GM10847 (cell line): ENCODE results near the gene DTD1.

Source experiments
- POLR2A ChIP-seq: IDR thresholded peaks from 2 replicates; pipeline ENCODE4 v1.6.1; 2011; ENCODE audit not compliant: insufficient read length; ENCODE audit errors: extremely low read depth

The DTD1 gene

GRCh38 chr20:18701969-18702368, 114.1 kb downstream of the DTD1 start:
- no peak for TF ChIP-seq POLR2A

GRCh38 chr20:18702736-18703135, 114.9 kb downstream of the DTD1 start:
- no peak for TF ChIP-seq POLR2A

GRCh38 chr20:18705490-18705889, 117.6 kb downstream of the DTD1 start:
- TF ChIP-seq POLR2A, result no peak

GRCh38 chr20:18705910-18706309, 118.1 kb downstream of the DTD1 start:
- TF ChIP-seq POLR2A, result no peak

GRCh38 chr20:18712131-18712530, 124.3 kb downstream of the DTD1 start:
- TF ChIP-seq POLR2A, result no peak

GRCh38 chr20:18712882-18713281, 125.0 kb downstream of the DTD1 start:
- TF ChIP-seq POLR2A, result no peak

GRCh38 chr20:18715564-18715963, 127.7 kb downstream of the DTD1 start:
- TF ChIP-seq POLR2A, result no peak

GRCh38 chr20:18717062-18717461, 129.2 kb downstream of the DTD1 start:
- no peak for TF ChIP-seq POLR2A

GRCh38 chr20:18718129-18718528, 130.3 kb downstream of the DTD1 start:
- no peak for TF ChIP-seq POLR2A

- TF ChIP-seq POLR2A, result no peak
These were observed 131.6 kb downstream of the DTD1 start for GRCh38 chr20:18719426-18719825.

- TF ChIP-seq POLR2A, result no peak
These were observed 133.8 kb downstream of the DTD1 start for GRCh38 chr20:18721551-18722115.

GRCh38 chr20:18722371-18722770, 134.5 kb downstream of the DTD1 start:
- TF ChIP-seq POLR2A, result no peak

- no peak for TF ChIP-seq POLR2A
These were observed 136.2 kb downstream of the DTD1 start for GRCh38 chr20:18724077-18724476.

- no peak for TF ChIP-seq POLR2A
These were observed 137.1 kb downstream of the DTD1 start for GRCh38 chr20:18724788-18725464.

- TF ChIP-seq POLR2A, result no peak
These were observed 139.2 kb downstream of the DTD1 start for GRCh38 chr20:18727032-18727508.

GRCh38 chr20:18728165-18728869, 140.5 kb downstream of the DTD1 start:
- no peak for TF ChIP-seq POLR2A

- no peak for TF ChIP-seq POLR2A
These were observed 141.0 kb downstream of the DTD1 start for GRCh38 chr20:18728870-18729224.

- TF ChIP-seq POLR2A, result no peak
These were observed 141.5 kb downstream of the DTD1 start for GRCh38 chr20:18729231-18729825.
